HFFc6 (cell line): ENCODE data around the gene SCYL1. TPM values are rescaled to one million over a fixed set of nuclear protein-coding genes. Genes with fewer than 3 reads are reported as not detected.

ENCODE experiments used
- DNase-seq: peaks from one replicate; pipeline ENCODE4 v3.0.0-alpha.2; 2018
- H3K27ac Mint-ChIP-seq: 2 replicates; pipeline ENCODE4 v1.8.0; 2020; ENCODE audit warnings: mild to moderate bottlenecking, mixed read lengths
- H3K27me3 Mint-ChIP-seq: 2 replicates; pipeline ENCODE4 v1.8.0; 2021; ENCODE audit warnings: mild to moderate bottlenecking, moderate library complexity, mixed read lengths; ENCODE audit not compliant: insufficient read depth
- H3K36me3 Mint-ChIP-seq: 2 replicates; pipeline ENCODE4 v1.8.0; 2021; ENCODE audit warnings: low read depth, mixed read lengths
- H3K4me1 Mint-ChIP-seq: 2 replicates; pipeline ENCODE4 v1.8.0; 2020; ENCODE audit warnings: low read depth, mixed read lengths
- H3K4me3 Mint-ChIP-seq: 2 replicates; pipeline ENCODE4 v1.8.0; 2020; ENCODE audit warnings: mild to moderate bottlenecking, moderate library complexity, mixed read lengths
- H3K9me3 Mint-ChIP-seq: 2 replicates; pipeline ENCODE4 v1.8.0; 2020; ENCODE audit warnings: mild to moderate bottlenecking, mixed read lengths
- CTCF ChIP-seq: fragments of 200-600 bp; sonication (generic); IDR thresholded peaks from 2 replicates; pipeline ENCODE4 v1.5.0; 2021; ENCODE audit warnings: antibody characterized with exemption, mild to moderate bottlenecking
- total RNA-seq, 6 experiments: library from RNA; stranded (reverse); fragmentation: NEBNext Ultra II Directional; extraction: Animal tissue kit (Norgen Biotek cat#: 25700); gene quantifications; 2 replicates in 1 of 6; 3 replicates in 5 of 6; pipeline ENCODE4 v1.2.3, GENCODE V29; 2021

SCYL1 gene
- total RNA-seq, 6 experiments from 2014 or later = 120 to 137 (median 126) TPM

- H3K27ac Mint-ChIP-seq = no peak overlapping the region
- peaks cover 46% of the 10 kb centered on the region for H3K4me1 Mint-ChIP-seq
- TF ChIP-seq CTCF = no peak
- peaks cover 23% of the 10 kb centered on the region for H3K36me3 Mint-ChIP-seq
- DNase-seq = peak; percentile 55
- peaks cover 28% of the 10 kb centered on the region for H3K27me3 Mint-ChIP-seq
- peaks cover 23% of the 10 kb centered on the region for H3K9me3 Mint-ChIP-seq
- no peak overlapping the region for H3K4me3 Mint-ChIP-seq
Observed at GRCh38 chr11:65500387-65501185, 24.3 kb upstream of the SCYL1 start.

GRCh38 chr11:65501186-65501471 lies 23.8 kb upstream of the SCYL1 start:
- H3K9me3 Mint-ChIP-seq = peaks cover 28% of the 10 kb centered on the region
- TF ChIP-seq CTCF = no peak
- DNase-seq = peak; percentile 40
- no peak overlapping the region for H3K27ac Mint-ChIP-seq
- no peak overlapping the region for H3K4me3 Mint-ChIP-seq
- peaks cover 47% of the 10 kb centered on the region for H3K4me1 Mint-ChIP-seq
- peaks cover 29% of the 10 kb centered on the region for H3K36me3 Mint-ChIP-seq
- H3K27me3 Mint-ChIP-seq = peaks cover 33% of the 10 kb centered on the region

GRCh38 chr11:65501472-65502273 lies 23.2 kb upstream of the SCYL1 start:
- H3K36me3 Mint-ChIP-seq = peaks cover 34% of the 10 kb centered on the region
- peaks cover 38% of the 10 kb centered on the region for H3K27me3 Mint-ChIP-seq
- H3K4me1 Mint-ChIP-seq = peaks cover 47% of the 10 kb centered on the region
- DNase-seq = peak; percentile 64
- TF ChIP-seq CTCF = no peak
- H3K9me3 Mint-ChIP-seq = peaks cover 34% of the 10 kb centered on the region
- H3K4me3 Mint-ChIP-seq = no peak overlapping the region
- no peak overlapping the region for H3K27ac Mint-ChIP-seq

- H3K27me3 Mint-ChIP-seq = peaks cover 41% of the 10 kb centered on the region
- no peak for TF ChIP-seq CTCF
- no peak overlapping the region for H3K27ac Mint-ChIP-seq
- H3K4me3 Mint-ChIP-seq = no peak overlapping the region
- H3K36me3 Mint-ChIP-seq = peaks cover 40% of the 10 kb centered on the region
- no peak for DNase-seq
- peaks cover 39% of the 10 kb centered on the region for H3K9me3 Mint-ChIP-seq
- H3K4me1 Mint-ChIP-seq = peaks cover 47% of the 10 kb centered on the region
Observed at GRCh38 chr11:65502274-65502554, 22.7 kb upstream of the SCYL1 start.

GRCh38 chr11:65502555-65503367 lies 22.1 kb upstream of the SCYL1 start:
- no peak for TF ChIP-seq CTCF
- peak; percentile 61 for DNase-seq
- peaks cover 49% of the 10 kb centered on the region for H3K4me1 Mint-ChIP-seq
- no peak overlapping the region for H3K27ac Mint-ChIP-seq
- peaks cover 45% of the 10 kb centered on the region for H3K9me3 Mint-ChIP-seq
- peaks cover 44% of the 10 kb centered on the region; the same call in 1 of the 2 replicates for H3K27me3 Mint-ChIP-seq
- no peak overlapping the region for H3K4me3 Mint-ChIP-seq
- peaks cover 45% of the 10 kb centered on the region for H3K36me3 Mint-ChIP-seq
